Measurements from ENCODE around the gene UGGT2.

GRCh38 chr13:95797016-95797415 lies 256.2 kb downstream of the UGGT2 start:
- TF ChIP-seq CTCF (conservative IDR thresholded peaks at IDR 0.05; ENCODE audit: low read length) (no peak), EZH2phosphoT487 (IDR thresholded peaks at IDR 0.05; ENCODE audit: borderline replicate concordance, low read depth, low read length) (no peak)

Data from OCI-LY7 (cell line).